Keratinocyte (primary cell): ENCODE data around the gene DNAH17. TPM values are rescaled to one million over a fixed set of nuclear protein-coding genes. Genes with fewer than 3 reads are reported as not detected.
"Not testable (repeated sequence)": the region's sequence is repeated elsewhere in the genome, so short reads cannot be mapped to it uniquely, and the experiment has no call there.

ENCODE experiments used
- DNase-seq: peaks from one replicate; pipeline ENCODE4 v3.0.0-alpha.2; 2011; ENCODE audit warnings: low read depth, missing footprints, low spot score
- FAIRE-seq: peaks from 2 replicates; lab custom pipeline; 2011; peaks lifted over from hg19 to GRCh38; lab: Jason Lieb, UNC
- H2AFZ ChIP-seq: 2 replicates; pipeline ENCODE4 v1.6.0; 2012; ENCODE audit warnings: low read length, control low read depth, inconsistent platforms; ENCODE audit not compliant: control insufficient read depth
- H3K27ac ChIP-seq: 2 replicates; pipeline ENCODE4 v1.5.1; 2011; ENCODE audit warnings: low read length; ENCODE audit not compliant: control insufficient read depth, insufficient read depth
- H3K27me3 ChIP-seq: 3 replicates; pipeline ENCODE4 v1.6.0; 2011; ENCODE audit warnings: low read length; ENCODE audit not compliant: control insufficient read depth, insufficient read depth; ENCODE audit errors: extremely low read depth
- H3K36me3 ChIP-seq, 2 experiments: 2 replicates in 1 of 2; 3 replicates in 1 of 2; pipeline ENCODE4 v1.5.1; 2011; ENCODE audit warnings: low read length in 2 of 2, mild to moderate bottlenecking in 1 of 2; ENCODE audit not compliant: control insufficient read depth in 2 of 2, insufficient read depth in 2 of 2; ENCODE audit errors: extremely low read depth in 1 of 2
- H3K4me1 ChIP-seq: 3 replicates; pipeline ENCODE4 v1.5.1; 2011; ENCODE audit warnings: low read length; ENCODE audit not compliant: control insufficient read depth, insufficient read depth; ENCODE audit errors: extremely low read depth
- H3K4me2 ChIP-seq: 3 replicates; pipeline ENCODE4 v1.6.0; 2011; ENCODE audit warnings: low read depth, low read length; ENCODE audit not compliant: control insufficient read depth, insufficient read depth; ENCODE audit errors: extremely low read depth
- H3K4me3 ChIP-seq, 3 experiments: fragments of 200-600 bp in 1 of 3; sonication (generic) in 1 of 3; 2 replicates in 2 of 3; 3 replicates in 1 of 3; pipeline ENCODE4 v1.5.1; 2011 to 2016; ENCODE audit warnings: low read length in 3 of 3, mild to moderate bottlenecking in 3 of 3, control low read depth in 2 of 3, inconsistent platforms in 1 of 3, low read depth in 1 of 3, mixed read lengths in 1 of 3, mixed run types in 1 of 3, moderate library complexity in 1 of 3; ENCODE audit not compliant: control insufficient read depth in 2 of 3, insufficient read depth in 2 of 3; ENCODE audit errors: extremely low read depth in 1 of 3
- H3K79me2 ChIP-seq: 2 replicates; pipeline ENCODE4 v1.6.0; 2012; ENCODE audit warnings: low read length; ENCODE audit not compliant: control insufficient read depth, insufficient read depth
- H3K9ac ChIP-seq: 3 replicates; pipeline ENCODE4 v1.6.0; 2011; ENCODE audit warnings: low read length; ENCODE audit not compliant: control insufficient read depth, insufficient read depth; ENCODE audit errors: extremely low read depth
- H3K9me1 ChIP-seq: 3 replicates; pipeline ENCODE4 v1.6.0; 2011; ENCODE audit warnings: low read length; ENCODE audit not compliant: control insufficient read depth, insufficient read depth; ENCODE audit errors: extremely low read depth
- H3K9me3 ChIP-seq: 2 replicates; pipeline ENCODE4 v1.5.1; 2012; ENCODE audit warnings: low read depth, low read length; ENCODE audit not compliant: control insufficient read depth
- H4K20me1 ChIP-seq: 3 replicates; pipeline ENCODE4 v1.6.0; 2011; ENCODE audit warnings: low read length; ENCODE audit not compliant: control insufficient read depth, insufficient read depth; ENCODE audit errors: extremely low read depth
- CTCF ChIP-seq, 3 experiments: IDR thresholded peaks in 1 of 3; conservative IDR thresholded peaks in 1 of 3; optimal IDR thresholded peaks in 1 of 3; 2 replicates in 2 of 3; 3 replicates in 1 of 3; pipeline versions ENCODE3 to v1.5.1; 2011; ENCODE audit warnings: low read length in 3 of 3, mild to moderate bottlenecking in 3 of 3, moderate library complexity in 2 of 3, control low read depth in 1 of 3, inconsistent platforms in 1 of 3; ENCODE audit not compliant: insufficient read depth in 2 of 3; ENCODE audit errors: extremely low read depth in 1 of 3
- EZH2 ChIP-seq: IDR thresholded peaks from one replicate; pipeline ENCODE4 v1.6.1; 2012; ENCODE audit warnings: inconsistent platforms, mild to moderate bottlenecking, low read length, moderate library complexity
- dilution Hi-C: fragments of 300-500 bp; cut with MboI; formaldehyde crosslinking; loops from one replicate; pipeline ENCODE4 v1.7.0; 2020; ENCODE audit warnings: low sequenced_read_pairs; ENCODE audit not compliant: extremely low pct_ligation_motif_present
- polyA plus RNA-seq, 5 experiments: library from polyadenylated mRNA; depleted of rRNA in 3 of 5; stranded (reverse) in 3 of 5; stranded (forward) in 1 of 5; unstranded in 1 of 5; fragments of >200 nt; gene quantifications; 1 replicate in 1 of 5; 2 replicates in 3 of 5; 3 replicates in 1 of 5; pipeline versions ENCODE4 v1.2.1 to v1.2.3, GENCODE V29; 2011 to 2012; ENCODE audit warnings: missing spikeins in 2 of 5, low read depth in 1 of 5, low replicate concordance in 1 of 5

Gene DNAH17
- polyA plus RNA-seq, 1 donor (not counting 4 experiments of a cell fraction or from before 2014, with no cell fraction given) = 0.16 TPM

- no peak overlapping the region for H3K4me2 ChIP-seq
- no peaks in the 10 kb centered on the region for H3K9me3 ChIP-seq
- H3K4me1 ChIP-seq = no peaks in the 10 kb centered on the region
- DNase-seq = no peak
- H3K9me1 ChIP-seq = no peaks in the 10 kb centered on the region
- TF ChIP-seq EZH2 = no peak
- H3K36me3 ChIP-seq = no peaks in the 10 kb centered on the region
- no peak overlapping the region for H3K27ac ChIP-seq
- dilution Hi-C loops = no loop called here
- no peak for FAIRE-seq
- H3K79me2 ChIP-seq = no peaks in the 10 kb centered on the region
- no peak overlapping the region for H3K9ac ChIP-seq
- no peaks in the 10 kb centered on the region for H4K20me1 ChIP-seq
- no peak overlapping the region for H3K4me3 ChIP-seq
- H3K27me3 ChIP-seq = no peaks in the 10 kb centered on the region
- no peak overlapping the region for H2AFZ ChIP-seq
Observed at GRCh38 chr17:78504156-78504925, 72.9 kb downstream of the DNAH17 start.

GRCh38 chr17:78503388-78503787 is 73.8 kb downstream of the DNAH17 start:
- H3K4me1 ChIP-seq, H3K4me3 ChIP-seq, H3K27me3 ChIP-seq, DNase-seq, H3K9me3 ChIP-seq, dilution Hi-C loops, H3K27ac ChIP-seq, FAIRE-seq, H3K4me2 ChIP-seq, H3K9ac ChIP-seq, H2AFZ ChIP-seq, H4K20me1 ChIP-seq, H3K9me1 ChIP-seq, H3K36me3 ChIP-seq, H3K79me2 ChIP-seq: not testable (repeated sequence)

GRCh38 chr17:78502611-78503148 is 74.5 kb downstream of the DNAH17 start:
- no peak for FAIRE-seq
- no peak overlapping the region for H3K9ac ChIP-seq

More at GRCh38 chr17:78502611-78503148, 74.5 kb downstream of the DNAH17 start:
- Histone ChIP-seq H3K27ac (no peak overlapping the region), H3K4me1 (peaks cover 8% of the 10 kb centered on the region), H2AFZ (no peak overlapping the region), H3K9me1 (no peaks in the 10 kb centered on the region), H3K79me2 (no peaks in the 10 kb centered on the region), H3K36me3 (no peaks in the 10 kb centered on the region), H3K4me2 (no peak overlapping the region), H3K9me3 (no peaks in the 10 kb centered on the region), H3K4me3 (no peak overlapping the region), H3K27me3 (no peaks in the 10 kb centered on the region), H4K20me1 (no peaks in the 10 kb centered on the region)
- no peak for DNase-seq
- TF ChIP-seq EZH2 = no peak
- no peak for TF ChIP-seq CTCF (optimal IDR thresholded peaks at IDR 0.05 in 1 of 3, IDR thresholded peaks at IDR 0.05 in 1 of 3, conservative IDR thresholded peaks at IDR 0.05 in 1 of 3; ENCODE audit: extremely low read depth in 1 of 3, insufficient read depth in 2 of 3, low read length in 3 of 3)
- dilution Hi-C loops = no loop called here
